Measurements from ENCODE around the gene CDC42SE1. TPM values are rescaled to one million over a fixed set of nuclear protein-coding genes. Genes with fewer than 3 reads are reported as not detected.
A peak's percentile ranks its signal among the peaks of the same experiment; 100 is the strongest.

Gene CDC42SE1
- total RNA-seq, 1 experiment from 2014 or later, result 35.7 TPM

- DNase-seq (ENCODE audit: low spot score), result no peak
Measured at GRCh38 chr1:151009206-151009587, 50.2 kb downstream of the CDC42SE1 start.

GRCh38 chr1:151008244-151009205 is 50.9 kb downstream of the CDC42SE1 start, which contains the start of gene PRUNE1:
PRUNE1 (plus strand) TSS chr1:151008449; CDS start chr1:151008633, 184 bp downstream.
- peak; percentile 99 for DNase-seq (ENCODE audit: low spot score)

GRCh38 chr1:151007853-151008243 is 51.6 kb downstream of the CDC42SE1 start:
- DNase-seq (ENCODE audit: low spot score), result no peak

GRCh38 chr1:151006327-151007052 is 52.9 kb downstream of the CDC42SE1 start, which contains the start of gene MINDY1:
MINDY1 (minus strand) TSS chr1:151006902; CDS start chr1:151002617, 4,285 bp downstream.
- peak; percentile 88 for DNase-seq (ENCODE audit: low spot score)

GRCh38 chr1:151005729-151006319 is 53.6 kb downstream of the CDC42SE1 start:
- DNase-seq (ENCODE audit: low spot score), result peak; percentile 51

- DNase-seq (ENCODE audit: low spot score), result no peak
Measured at GRCh38 chr1:151003180-151003579, 56.2 kb downstream of the CDC42SE1 start.

GRCh38 chr1:151002611-151003010 is 56.8 kb downstream of the CDC42SE1 start:
- DNase-seq (ENCODE audit: low spot score), result no peak

GRCh38 chr1:151002051-151002450 is 57.4 kb downstream of the CDC42SE1 start:
- DNase-seq (ENCODE audit: low spot score), result no peak

- no peak for DNase-seq (ENCODE audit: low spot score)
Measured at GRCh38 chr1:151001602-151002001, 57.8 kb downstream of the CDC42SE1 start.

Small RNAs within 50 kb of the gene (small RNA-seq; reads per million reads assigned to genes)
- gene RNU6-884P, result not detected

Other genes with a start within 250 kb of the CDC42SE1 start
- gene ARNT, start 183.0 kb downstream of the CDC42SE1 start, total RNA-seq (2014; rRNA removed; shearing (Covaris generic)), result 11.7 and 11.9 TPM in 2 replicates
- not detected in 2 replicates for gene CTXND2, start 172.5 kb downstream of the CDC42SE1 start, total RNA-seq (2014; rRNA removed; shearing (Covaris generic))
- gene SETDB1, start 133.3 kb downstream of the CDC42SE1 start, total RNA-seq (2014; rRNA removed; shearing (Covaris generic)), result 23.6 and 29.2 TPM in 2 replicates
- 152 and 162 TPM in 2 replicates for gene CERS2, start 84.8 kb downstream of the CDC42SE1 start, total RNA-seq (2014; rRNA removed; shearing (Covaris generic))
- 49.4 and 50.4 TPM in 2 replicates for gene ANXA9, start 77.3 kb downstream of the CDC42SE1 start, total RNA-seq (2014; rRNA removed; shearing (Covaris generic))
- 19.5 and 19.8 TPM in 2 replicates for gene MINDY1, start 52.7 kb downstream of the CDC42SE1 start, total RNA-seq (2014; rRNA removed; shearing (Covaris generic))
- 9.3 and 15.4 TPM in 2 replicates for gene PRUNE1, start 51.2 kb downstream of the CDC42SE1 start, total RNA-seq (2014; rRNA removed; shearing (Covaris generic))
- 0.18 and 0.28 TPM in 2 replicates for gene BNIPL, start 23.0 kb downstream of the CDC42SE1 start, total RNA-seq (2014; rRNA removed; shearing (Covaris generic))
- 2.4 and 3.1 TPM in 2 replicates for gene C1orf56, start 11.9 kb downstream of the CDC42SE1 start, total RNA-seq (2014; rRNA removed; shearing (Covaris generic))
- 0.73 and 1.5 TPM in 2 replicates for gene MLLT11, start 775 bp upstream of the CDC42SE1 start, total RNA-seq (2014; rRNA removed; shearing (Covaris generic))
- gene GABPB2, start 11.1 kb upstream of the CDC42SE1 start, total RNA-seq (2014; rRNA removed; shearing (Covaris generic)), result 4.6 and 6.1 TPM in 2 replicates
- gene SEMA6C, start 87.0 kb upstream of the CDC42SE1 start, total RNA-seq (2014; rRNA removed; shearing (Covaris generic)), result 0.13 TPM in 1 of 2 replicates, not detected in the other
- not detected in 2 replicates for gene TNFAIP8L2, start 97.0 kb upstream of the CDC42SE1 start, total RNA-seq (2014; rRNA removed; shearing (Covaris generic))
- gene LYSMD1, start 106.3 kb upstream of the CDC42SE1 start, total RNA-seq (2014; rRNA removed; shearing (Covaris generic)), result 0.43 and 0.60 TPM in 2 replicates
- 37.6 and 48.4 TPM in 2 replicates for gene SCNM1, start 106.5 kb upstream of the CDC42SE1 start, total RNA-seq (2014; rRNA removed; shearing (Covaris generic))
- gene TMOD4, start 116.4 kb upstream of the CDC42SE1 start, total RNA-seq (2014; rRNA removed; shearing (Covaris generic)), result not detected in 2 replicates
- gene VPS72, start 130.6 kb upstream of the CDC42SE1 start, total RNA-seq (2014; rRNA removed; shearing (Covaris generic)), result 48.9 and 49.1 TPM in 2 replicates
- 23.6 and 31.2 TPM in 2 replicates for gene PIP5K1A, start 138.9 kb upstream of the CDC42SE1 start, total RNA-seq (2014; rRNA removed; shearing (Covaris generic))
- gene PSMD4, start 195.1 kb upstream of the CDC42SE1 start, total RNA-seq (2014; rRNA removed; shearing (Covaris generic)), result 190 and 195 TPM in 2 replicates
- 39.2 TPM in 2 replicates for gene ZNF687, start 222.7 kb upstream of the CDC42SE1 start, total RNA-seq (2014; rRNA removed; shearing (Covaris generic))

All from HT-29 (cell line).